Loucy (cell line): ENCODE measurements around the gene PCAT6.

Experiments
- CTCF ChIP-seq: fragments of 200-600 bp; sonication (generic); conservative IDR thresholded peaks from 2 replicates; pipeline ENCODE4 v1.5.1; 2014; ENCODE audit warnings: mild to moderate bottlenecking, antibody characterized with exemption, low read length
- EZH2phosphoT487 ChIP-seq: fragments of 200-600 bp; IDR thresholded peaks from 2 replicates; pipeline ENCODE4 v1.6.1; 2018; ENCODE audit warnings: antibody characterized with exemption, mild to moderate bottlenecking, moderate library complexity, borderline replicate concordance

DNA sequence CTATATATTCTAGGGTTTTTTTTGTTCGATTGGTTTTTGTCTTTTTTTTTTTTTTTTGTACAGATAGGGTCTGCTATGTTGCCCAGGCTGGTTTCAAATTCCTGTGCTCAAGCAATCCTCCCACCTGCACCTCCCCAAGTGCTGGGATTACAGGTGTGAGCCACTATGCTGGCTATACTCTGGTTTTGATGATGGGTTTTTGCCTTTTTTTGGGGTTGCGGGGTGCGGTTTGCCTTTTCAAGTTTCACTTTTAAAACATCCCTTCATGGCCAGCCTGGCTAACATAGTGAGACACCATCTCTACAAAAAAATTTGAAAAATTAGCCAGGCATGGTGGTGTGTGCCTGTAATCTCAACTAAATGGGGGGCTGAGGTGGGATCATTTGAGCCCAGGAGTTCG, 12.5 kb upstream of the PCAT6 start:
- no peak for TF ChIP-seq CTCF
- no peak for TF ChIP-seq EZH2phosphoT487
